Spleen (tissue), 11 donors: ENCODE measurements around the gene HERC5. TPM values are rescaled to one million over a fixed set of nuclear protein-coding genes. Genes with fewer than 3 reads are reported as not detected.

Source experiments
- DNase-seq: peaks from one replicate; pipeline ENCODE4 v3.0.0-alpha.2; 2020
- H3K27ac ChIP-seq, 8 donors: fragments of 200-600 bp; sonication (generic) in 7 of 8; 1 replicate in 4 of 8; 2 replicates in 4 of 8; pipeline versions ENCODE4 v1.5.0 to v1.8.0; 2016 to 2021; ENCODE audit warnings: inconsistent platforms in 4 of 8, mild to moderate bottlenecking in 4 of 8, moderate library complexity in 1 of 8
- H3K27me3 ChIP-seq, 7 donors: fragments of 200-600 bp; sonication (generic) in 6 of 7; replicated peaks in 1 of 7; 1 replicate in 4 of 7; 2 replicates in 3 of 7; pipeline versions ENCODE4 v1.5.0 to v1.8.0; 2016 to 2021; ENCODE audit warnings: inconsistent platforms in 3 of 7, mild to moderate bottlenecking in 1 of 7
- H3K36me3 ChIP-seq, 6 donors: fragments of 200-600 bp; sonication (generic) in 5 of 6; 1 replicate in 4 of 6; 2 replicates in 2 of 6; pipeline versions ENCODE4 v1.5.0 to v1.8.0; 2016 to 2021; ENCODE audit warnings: inconsistent platforms in 2 of 6
- H3K4me1 ChIP-seq, 6 donors: fragments of 200-600 bp; sonication (generic) in 5 of 6; 1 replicate in 3 of 6; 2 replicates in 3 of 6; pipeline versions ENCODE4 v1.5.0 to v1.8.0; 2016 to 2021; ENCODE audit warnings: inconsistent platforms in 3 of 6
- H3K4me3 ChIP-seq, 8 donors: fragments of 200-600 bp; sonication (generic) in 7 of 8; 1 replicate in 4 of 8; 2 replicates in 4 of 8; pipeline versions ENCODE4 v1.5.0 to v1.8.0; 2016 to 2021; ENCODE audit warnings: inconsistent platforms in 4 of 8, mild to moderate bottlenecking in 4 of 8, moderate library complexity in 2 of 8
- H3K9me3 ChIP-seq, 8 donors: fragments of 200-600 bp; sonication (generic) in 7 of 8; 1 replicate in 4 of 8; 2 replicates in 4 of 8; pipeline versions ENCODE4 v1.5.0 to v1.8.0; 2016 to 2021; ENCODE audit warnings: inconsistent platforms in 4 of 8
- POLR2A ChIP-seq, 3 donors: fragments of 450-650 bp; IDR thresholded peaks; one replicate each; pipeline ENCODE4 v1.5.1; 2017; ENCODE audit warnings: antibody characterized with exemption in 3 of 3, mild to moderate bottlenecking in 1 of 3
- POLR2AphosphoS5 ChIP-seq, 3 donors: sonication (generic); formaldehyde crosslinking; IDR thresholded peaks; one replicate each; pipeline ENCODE4 v1.5.1; 2017; ENCODE audit warnings: antibody characterized with exemption in 3 of 3
- WGBS, 5 donors: extraction: QIAGEN DNeasy Blood & Tissue Kit in 3 of 5; methylation state at CpG; one replicate each; pipeline versions ENCODE4 v1.1.5 to v1.1.7; 2013 to 2018; 5-methylcytosine and 5-hydroxymethylcytosine counted together
- intact Hi-C: fragments of 100-400 bp; cut with DNase I; formaldehyde crosslinking; loops from one replicate; pipeline ENCODE4 v1.15.0; 2023; ENCODE audit warnings: low total_unique reads
- polyA plus RNA-seq, 3 donors: library from polyadenylated mRNA; stranded (reverse); fragments of 200-250 nt; gene quantifications; one replicate each; pipeline ENCODE4 v1.2.1, GENCODE V29; 2013
- total RNA-seq, 7 donors: library from RNA; depleted of rRNA in 3 of 7; stranded (reverse); fragments of >200 nt in 3 of 7; fragmentation: NEBNext Ultra II Directional in 4 of 7; extraction: Animal tissue kit (Norgen Biotek cat#: 25700) in 4 of 7; gene quantifications; one replicate each; pipeline versions ENCODE4 v1.1.0 to v1.2.1, GENCODE V29; 2016 to 2021
- TF ChIP-seq, protein P1 (sequence below), 11 experiments: fragments of 200-600 bp in 7 of 11; fragments of 450-650 bp in 4 of 11; sonication (generic) in 4 of 11; IDR thresholded peaks in 8 of 11; conservative IDR thresholded peaks in 3 of 11; 1 replicate in 7 of 11; 2 replicates in 4 of 11; pipeline versions ENCODE4 v1.4.0 to v1.8.0; 2016 to 2021; ENCODE audit warnings: antibody characterized with exemption in 11 of 11, inconsistent platforms in 4 of 11, mild to moderate bottlenecking in 1 of 11
- donor health status: healthy with polysubstance abuse.
- donor health status: DM: no; HTN: no; CAD: no; lungs with moderate emphysema.
- donor health status: DM: no; HTN: no; CAD: no.
- donor health status: Bipolar disorder and iron deficiency.
- donor health status: healthy.
- donor health status: DM: no; HTN: no; CAD: no.
- donor health status: DM: yes; HTN: yes; CAD: no.

Gene HERC5
- total and polyA plus RNA-seq, 10 donors = 3.9 to 19.1 (median 10.5) TPM

DNA sequence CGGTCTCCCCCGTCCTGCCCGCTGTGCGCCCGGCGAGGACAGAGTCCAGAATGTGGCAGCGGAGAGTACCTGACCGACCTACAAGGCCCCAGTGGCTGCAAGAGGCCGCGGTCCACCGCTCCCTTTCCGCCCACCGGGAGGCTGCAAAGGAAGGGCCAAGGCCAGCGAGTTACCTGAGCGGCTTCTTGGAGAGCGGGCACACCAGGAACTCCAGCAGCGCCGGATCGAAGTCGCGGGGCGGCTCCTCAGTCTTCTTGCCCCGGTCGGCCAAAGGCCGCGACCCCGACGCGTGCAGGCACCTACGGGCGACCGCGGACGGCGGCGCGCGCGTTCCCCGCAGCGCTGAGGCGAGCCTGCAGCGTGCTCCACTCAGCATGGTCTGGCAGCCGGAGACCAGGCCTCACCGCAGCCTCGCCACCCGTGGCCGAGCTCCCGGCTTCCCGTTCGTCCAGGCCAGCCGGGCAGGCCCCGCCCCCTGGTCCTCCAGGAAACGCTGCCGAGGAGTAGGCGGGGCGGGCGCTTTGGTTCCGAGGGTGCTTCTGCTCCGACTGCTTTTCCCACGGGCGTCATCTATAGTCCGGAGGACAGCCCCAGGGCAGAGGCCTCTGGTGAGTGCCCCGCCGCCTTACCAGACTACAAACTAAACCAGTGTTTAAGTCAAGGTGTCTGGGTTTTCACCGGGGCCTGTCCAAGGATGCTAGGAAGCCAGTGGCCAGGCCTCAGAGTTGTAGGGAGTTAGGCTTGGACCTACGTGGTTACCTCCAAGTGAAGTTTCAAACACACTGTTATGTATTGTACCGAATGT, 66.6 kb downstream of the HERC5 start, which contains the start of gene PYURF:
PYURF (minus strand) TSS at position 452 of the 805 bp plus-strand sequence; CDS start at position 376, 76 bp downstream.
- Histone ChIP-seq H3K27me3 (no peaks in the 10 kb centered on the region), H3K4me3 (peak within 1 kb of the TSS; percentile 76 to 97 (median 82)), H3K27ac (peak within 1 kb of the TSS; percentile 84 to 93 (median 89)), H3K36me3 (peaks cover 0 to 32% (median 15%) of the 10 kb centered on the region in 6 donors), H3K4me1 (peaks cover 9 to 49% (median 35%) of the 10 kb centered on the region in 6 donors), H3K9me3 (no peaks in the 10 kb centered on the region)
- TF ChIP-seq, protein P1, sequence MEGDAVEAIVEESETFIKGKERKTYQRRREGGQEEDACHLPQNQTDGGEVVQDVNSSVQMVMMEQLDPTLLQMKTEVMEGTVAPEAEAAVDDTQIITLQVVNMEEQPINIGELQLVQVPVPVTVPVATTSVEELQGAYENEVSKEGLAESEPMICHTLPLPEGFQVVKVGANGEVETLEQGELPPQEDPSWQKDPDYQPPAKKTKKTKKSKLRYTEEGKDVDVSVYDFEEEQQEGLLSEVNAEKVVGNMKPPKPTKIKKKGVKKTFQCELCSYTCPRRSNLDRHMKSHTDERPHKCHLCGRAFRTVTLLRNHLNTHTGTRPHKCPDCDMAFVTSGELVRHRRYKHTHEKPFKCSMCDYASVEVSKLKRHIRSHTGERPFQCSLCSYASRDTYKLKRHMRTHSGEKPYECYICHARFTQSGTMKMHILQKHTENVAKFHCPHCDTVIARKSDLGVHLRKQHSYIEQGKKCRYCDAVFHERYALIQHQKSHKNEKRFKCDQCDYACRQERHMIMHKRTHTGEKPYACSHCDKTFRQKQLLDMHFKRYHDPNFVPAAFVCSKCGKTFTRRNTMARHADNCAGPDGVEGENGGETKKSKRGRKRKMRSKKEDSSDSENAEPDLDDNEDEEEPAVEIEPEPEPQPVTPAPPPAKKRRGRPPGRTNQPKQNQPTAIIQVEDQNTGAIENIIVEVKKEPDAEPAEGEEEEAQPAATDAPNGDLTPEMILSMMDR (IDR thresholded peaks at IDR 0.05 in 8 of 11, conservative IDR thresholded peaks at IDR 0.05 in 3 of 11) = no peak
- TF ChIP-seq POLR2A (IDR thresholded peaks at IDR 0.05) = peak in 2 of 3 donors; percentile 17 to 57
- peak; percentile 92 to 97 (median 94) for TF ChIP-seq POLR2AphosphoS5 (IDR thresholded peaks at IDR 0.05)
- intact Hi-C loops = no loop called here
- peak; percentile 96 for DNase-seq
- 0 to 2% (median 1%) methylated on average over 9 to 68 of the region's 68 CpGs for WGBS, 5 donors

DNA sequence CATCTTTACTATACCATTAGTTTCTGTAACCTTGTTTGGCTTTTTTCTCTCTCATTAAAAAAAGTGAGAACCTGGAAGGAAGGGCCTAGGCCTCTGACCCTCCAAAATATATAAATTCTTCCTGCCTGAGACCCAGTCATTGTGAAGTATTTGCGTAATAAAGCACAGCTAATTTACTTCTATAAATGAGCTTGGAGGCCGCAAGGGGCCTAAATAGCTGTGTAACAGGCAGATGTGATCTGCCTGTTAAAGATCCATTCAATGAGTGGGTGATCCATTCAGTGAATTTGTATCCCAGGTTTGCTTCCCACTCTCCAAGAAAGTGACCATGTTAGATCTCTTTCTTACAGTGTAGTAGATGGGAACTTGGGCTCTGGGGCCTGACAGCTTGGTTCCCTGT, 67.3 kb downstream of the HERC5 start:
- H3K4me3 ChIP-seq = peak overlapping the region; percentile 76 to 97 (median 82)
- peak overlapping the region; percentile 84 to 93 (median 89) for H3K27ac ChIP-seq
- H3K9me3 ChIP-seq = no peaks in the 10 kb centered on the region
- 42 to 62% (median 53%) methylated on average over 2 of the region's 2 CpGs for WGBS, 5 donors
- no peaks in the 10 kb centered on the region for H3K27me3 ChIP-seq
- no peak for DNase-seq
- peaks cover 0 to 26% (median 15%) of the 10 kb centered on the region in 6 donors for H3K36me3 ChIP-seq
- peaks cover 9 to 49% (median 35%) of the 10 kb centered on the region in 6 donors for H3K4me1 ChIP-seq
- intact Hi-C loops = no loop called here
- TF ChIP-seq, protein P1 (IDR thresholded peaks at IDR 0.05 in 8 of 11, conservative IDR thresholded peaks at IDR 0.05 in 3 of 11) = no peak
- TF ChIP-seq POLR2AphosphoS5 (IDR thresholded peaks at IDR 0.05) = no peak
- no peak for TF ChIP-seq POLR2A (IDR thresholded peaks at IDR 0.05)

DNA sequence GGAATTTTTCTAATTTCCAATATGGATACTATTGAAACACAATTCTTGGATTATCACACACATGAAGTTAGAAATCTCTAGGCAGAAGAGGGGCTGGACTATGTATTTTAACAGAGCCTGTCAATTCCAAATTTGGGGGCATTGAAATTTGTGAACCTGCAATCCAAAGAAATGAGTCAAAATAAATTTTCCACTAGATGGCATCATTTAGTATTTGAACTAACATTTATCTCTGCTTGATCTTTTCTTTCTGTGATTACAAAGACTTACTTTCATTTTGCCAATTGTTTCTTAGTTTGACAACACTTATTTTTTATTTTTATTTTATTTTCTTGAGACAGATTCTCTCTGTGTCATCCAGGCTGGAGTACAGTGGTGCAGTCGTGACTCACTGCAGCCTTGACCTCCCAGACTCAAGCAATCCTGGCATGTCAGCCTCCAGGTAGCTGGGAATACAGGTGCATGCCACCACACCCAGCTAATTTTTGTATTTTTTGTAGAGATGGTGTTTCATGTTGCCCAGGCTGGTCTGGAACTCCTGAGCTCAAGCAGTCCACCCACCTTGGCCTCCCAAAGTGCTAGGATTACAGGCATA, 69.4 kb downstream of the HERC5 start:
- H3K4me3 ChIP-seq = no peak overlapping the region

More for the DNA sequence above, 69.4 kb downstream of the HERC5 start:
- TF ChIP-seq, protein P1 (IDR thresholded peaks at IDR 0.05 in 8 of 11, conservative IDR thresholded peaks at IDR 0.05 in 3 of 11) = peak in 7 of 11 experiments; percentile 17 to 53 (median 31)
- TF ChIP-seq POLR2AphosphoS5 (IDR thresholded peaks at IDR 0.05) = no peak
- TF ChIP-seq POLR2A (IDR thresholded peaks at IDR 0.05) = no peak
- intact Hi-C loops = no loop called here
- 33 to 56% (median 40%) methylated on average over 1 of the region's 1 CpG for WGBS, 5 donors
- Histone ChIP-seq H3K4me1 (peaks cover 9 to 49% (median 32%) of the 10 kb centered on the region in 6 donors), H3K36me3 (peaks cover 0 to 4% (median 3%) of the 10 kb centered on the region in 6 donors), H3K27ac (no peak overlapping the region), H3K27me3 (no peaks in the 10 kb centered on the region), H3K9me3 (no peaks in the 10 kb centered on the region)
- no peak for DNase-seq
